GM19467 (cell line): ENCODE measurements around the gene MAGEB18.

Experiments used
- ATAC-seq: cut with Tn5 transposase; IDR thresholded peaks from one replicate; pipeline ENCODE4 v1.9.1; 2021; ENCODE audit warnings: mild to moderate bottlenecking, moderate library complexity; ENCODE audit not compliant: unreplicated experiment

MAGEB18 gene

DNA sequence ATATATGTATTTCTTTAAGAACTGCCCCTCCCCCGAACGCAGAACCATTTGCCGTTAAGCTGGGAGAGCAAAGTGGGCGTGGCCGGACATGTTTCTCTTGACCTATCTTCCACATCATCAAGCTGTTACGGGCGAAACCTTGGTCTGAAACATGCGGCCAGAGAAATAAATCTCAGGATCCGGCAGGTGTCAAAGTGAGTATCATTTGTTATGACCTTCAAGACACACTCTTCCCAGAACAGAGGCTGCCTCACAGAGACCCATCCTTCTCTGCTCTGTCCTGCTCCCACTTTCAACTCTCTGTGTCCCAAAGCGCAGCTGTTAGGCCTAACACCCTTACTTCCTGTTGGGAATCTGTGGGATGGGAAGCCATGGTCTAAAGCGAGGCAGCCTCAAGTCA lies at the start of gene MAGEB18:
Gene MAGEB18, plus strand, starts transcription at position 70 of the 400 bp plus-strand sequence. CDS start 643 bp downstream, outside the sequence.
- no peak for ATAC-seq

DNA sequence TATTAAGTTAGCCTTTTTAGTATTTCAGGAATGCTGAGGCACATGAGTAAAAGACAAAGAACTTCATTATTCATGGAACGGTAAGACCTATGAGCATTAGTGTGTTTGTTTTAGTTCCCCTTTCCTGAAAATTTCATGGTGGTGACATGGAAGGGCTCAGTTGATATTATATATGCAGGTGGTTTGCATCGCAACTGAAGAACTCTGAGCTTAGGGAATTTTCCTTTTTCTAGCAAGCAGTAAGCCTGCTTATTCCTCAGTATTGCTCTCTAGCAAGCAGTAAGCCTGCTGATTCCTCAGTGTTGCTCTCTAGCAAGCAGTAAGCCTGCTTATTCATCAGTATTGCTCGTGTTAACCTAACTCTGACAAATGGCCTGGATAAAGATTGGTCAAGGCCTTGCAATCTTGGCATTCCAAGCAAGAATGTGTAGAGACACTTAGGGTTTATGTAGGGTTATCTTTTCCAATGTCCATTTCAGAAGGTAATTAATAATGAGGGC lies 37.7 kb upstream of the MAGEB18 start:
- no peak for ATAC-seq

DNA sequence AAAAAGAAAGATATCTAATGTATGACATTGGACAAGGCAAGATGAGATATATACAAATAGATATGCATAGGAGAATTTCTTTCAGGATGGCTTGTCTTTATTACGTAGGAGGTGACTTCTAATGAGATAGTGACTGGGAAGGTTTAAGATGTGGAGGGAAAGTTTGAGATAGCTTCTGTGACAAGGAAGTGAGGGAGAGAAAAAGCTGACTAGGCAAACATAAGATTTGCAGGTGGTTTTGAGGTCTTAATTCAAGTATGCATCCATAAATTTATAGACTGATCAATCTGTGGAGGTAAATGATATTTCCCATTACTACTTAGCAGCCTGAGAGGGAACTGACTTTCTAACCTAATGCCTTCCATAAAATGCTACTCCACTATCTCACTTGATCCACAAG lies 29.0 kb upstream of the MAGEB18 start:
- no peak for ATAC-seq

DNA sequence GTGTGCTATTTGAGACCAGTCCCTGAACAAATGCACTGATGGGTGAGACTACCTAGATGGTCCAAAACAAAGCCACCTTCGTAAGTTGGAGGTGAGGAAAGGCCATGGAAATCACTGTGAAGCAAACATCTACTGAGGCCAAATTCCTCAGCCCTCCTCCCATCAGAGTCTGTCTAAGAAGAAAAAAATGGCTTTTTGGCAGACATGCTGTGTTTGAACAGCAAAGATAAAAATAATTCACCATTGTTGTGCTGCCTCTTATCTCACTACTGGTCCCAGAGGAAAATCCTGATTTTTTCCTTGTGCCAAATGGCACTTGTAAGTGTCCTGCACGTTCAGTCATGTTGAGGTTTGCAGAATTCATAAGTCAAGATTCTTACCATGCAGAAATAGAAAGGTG lies 7.9 kb downstream of the MAGEB18 start:
- ATAC-seq = no peak

DNA sequence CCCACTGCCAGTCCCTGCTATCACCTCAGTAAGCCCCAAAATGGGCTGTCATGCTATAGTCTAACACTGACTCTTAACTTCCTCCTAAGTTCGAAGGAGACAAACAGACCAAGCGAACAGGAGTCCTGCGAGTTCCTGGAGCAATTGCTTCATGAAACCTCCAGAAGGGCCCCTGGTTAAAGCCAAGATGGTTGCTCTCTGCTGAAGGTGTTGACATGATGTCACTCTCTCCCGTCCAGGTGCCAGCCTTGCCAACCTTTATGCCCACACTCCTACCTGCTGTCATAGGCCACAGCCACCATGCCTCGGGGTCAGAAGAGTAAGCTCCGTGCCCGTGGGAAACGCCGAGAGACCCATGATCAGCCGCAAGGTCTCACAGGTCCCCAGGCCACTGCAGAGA lies 22.2 kb downstream of the MAGEB18 start, which contains the start of gene MAGEB6B:
Gene MAGEB6B, plus strand, starts transcription at position 301 of the 400 bp plus-strand sequence. Its CDS starts 0 bp downstream, at position 301.
- no peak for ATAC-seq
